Measurements from ENCODE around the gene AMBN.

- no peak for TF ChIP-seq POLR2AphosphoS5 (IDR thresholded peaks at IDR 0.05; ENCODE audit: low read depth, low read length)
- no peak for TF ChIP-seq TEAD4 (IDR thresholded peaks at IDR 0.05; ENCODE audit: borderline replicate concordance, insufficient read depth)
Measured at GRCh38 chr4:70571772-70572171, 20.3 kb upstream of the AMBN start.

All from SK-N-SH (cell line).